ENCODE results near the gene GOLIM4.

GOLIM4 gene

DNA sequence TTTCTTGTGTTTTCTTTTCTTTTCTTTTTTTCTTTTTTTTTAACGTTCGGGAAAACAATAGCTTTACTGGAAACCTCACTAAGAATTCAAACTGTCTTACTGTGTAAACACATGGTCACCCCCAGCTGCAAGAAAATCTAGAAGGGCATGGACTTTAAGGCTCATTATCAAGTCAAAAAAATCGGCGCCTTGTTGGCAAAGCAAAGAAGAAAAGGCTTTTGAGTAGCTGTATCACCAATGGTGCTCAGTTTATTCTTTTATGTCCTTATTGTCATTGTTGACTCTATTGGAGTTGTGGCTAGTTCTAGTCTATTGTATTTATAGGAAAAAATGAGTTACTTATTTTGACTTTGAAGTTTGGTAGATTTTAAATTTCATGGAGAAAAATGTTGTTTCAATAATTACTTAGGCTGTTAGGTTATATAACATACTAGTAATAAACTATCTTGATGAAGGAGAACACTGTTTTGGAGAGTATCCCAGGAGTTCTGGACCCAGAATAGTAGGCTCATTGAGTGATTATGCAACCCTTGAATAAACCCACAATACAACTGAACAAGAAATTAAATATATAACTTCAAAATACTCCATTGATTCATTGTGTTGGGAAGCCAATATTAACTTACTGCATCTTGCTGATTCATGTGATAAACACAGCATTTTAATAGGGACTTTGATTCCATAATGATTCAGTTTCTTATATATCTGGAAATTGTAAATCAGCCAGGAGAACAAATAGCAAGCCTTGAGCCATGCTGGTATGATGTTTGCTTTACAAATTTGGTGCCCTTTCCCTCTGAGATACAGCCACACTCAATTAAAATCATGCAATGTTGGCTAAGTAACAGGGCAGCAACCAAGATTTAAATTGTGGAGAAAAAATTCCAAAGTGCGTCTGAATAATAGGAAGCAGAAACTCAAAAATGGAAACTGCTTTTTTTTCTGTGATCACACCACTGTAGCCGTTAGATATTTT lies 27.8 kb upstream of the GOLIM4 start:
- Histone ChIP-seq H3K27me3 (replicated peaks; ENCODE audit: control insufficient read depth, insufficient read depth, low read length, poor library complexity, severe bottlenecking) (no peaks in the 10 kb centered on the region), H3K36me3 (ENCODE audit: control insufficient read depth, insufficient read depth, low read length) (no peaks in the 10 kb centered on the region), H3K4me1 (ENCODE audit: control insufficient read depth, insufficient read depth, low read length, poor library complexity, severe bottlenecking) (no peaks in the 10 kb centered on the region), H3K27ac (ENCODE audit: insufficient read depth, low read length, poor library complexity, severe bottlenecking) (no peak overlapping the region), H3K9me3 (ENCODE audit: control insufficient read depth, low read length) (no peaks in the 10 kb centered on the region), H3K4me3 (ENCODE audit: insufficient read depth, low read depth, low read length, poor library complexity, severe bottlenecking) (no peak overlapping the region)
- DNase-seq: no peak

DNA sequence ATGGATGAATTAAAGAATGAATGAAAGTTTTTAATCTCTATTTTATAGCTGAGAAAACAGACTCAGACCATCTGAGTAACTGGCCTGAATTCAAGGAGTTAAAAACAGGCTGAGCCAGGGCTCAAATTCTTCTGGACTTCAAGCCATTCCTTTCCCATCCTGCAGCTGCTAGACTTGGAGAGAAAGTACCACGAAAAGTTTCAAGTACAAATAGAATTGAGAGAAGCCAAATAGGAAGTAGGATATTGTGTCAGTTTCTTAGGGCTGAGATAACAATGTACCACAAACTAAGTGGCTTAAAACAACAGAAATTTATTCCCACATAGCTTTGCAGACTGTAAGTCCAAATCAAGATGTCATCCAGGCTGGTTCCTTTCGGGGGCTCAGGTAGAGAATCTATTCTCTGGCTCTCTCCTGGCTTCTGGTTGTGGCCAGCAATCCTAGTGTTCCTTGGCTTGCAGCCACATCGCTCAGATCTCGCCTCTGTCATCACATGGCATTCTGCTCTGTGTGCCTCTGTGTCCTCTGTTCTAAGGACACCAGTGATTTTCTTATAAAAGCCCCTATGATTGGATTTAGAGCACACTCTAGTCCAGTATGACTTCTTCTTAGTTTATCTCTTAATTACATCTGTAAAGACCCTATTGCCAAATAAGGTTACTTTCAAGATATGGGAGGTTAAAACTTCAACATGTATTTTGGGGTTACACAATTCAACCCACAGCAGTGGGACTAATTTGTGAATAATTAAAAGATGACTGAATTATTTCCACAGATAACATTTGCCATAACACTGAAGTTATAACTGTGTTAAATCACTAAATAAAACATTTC lies 25.7 kb upstream of the GOLIM4 start:
- H3K27me3 ChIP-seq (replicated peaks; ENCODE audit: control insufficient read depth, insufficient read depth, low read length, poor library complexity, severe bottlenecking): no peaks in the 10 kb centered on the region
- no peaks in the 10 kb centered on the region for H3K9me3 ChIP-seq (ENCODE audit: control insufficient read depth, low read length)
- no peak overlapping the region for H3K4me3 ChIP-seq (ENCODE audit: insufficient read depth, low read depth, low read length, poor library complexity, severe bottlenecking)
- H3K36me3 ChIP-seq (ENCODE audit: control insufficient read depth, insufficient read depth, low read length): no peaks in the 10 kb centered on the region
- no peak for DNase-seq
- no peak overlapping the region for H3K27ac ChIP-seq (ENCODE audit: insufficient read depth, low read length, poor library complexity, severe bottlenecking)
- no peaks in the 10 kb centered on the region for H3K4me1 ChIP-seq (ENCODE audit: control insufficient read depth, insufficient read depth, low read length, poor library complexity, severe bottlenecking)

DNA sequence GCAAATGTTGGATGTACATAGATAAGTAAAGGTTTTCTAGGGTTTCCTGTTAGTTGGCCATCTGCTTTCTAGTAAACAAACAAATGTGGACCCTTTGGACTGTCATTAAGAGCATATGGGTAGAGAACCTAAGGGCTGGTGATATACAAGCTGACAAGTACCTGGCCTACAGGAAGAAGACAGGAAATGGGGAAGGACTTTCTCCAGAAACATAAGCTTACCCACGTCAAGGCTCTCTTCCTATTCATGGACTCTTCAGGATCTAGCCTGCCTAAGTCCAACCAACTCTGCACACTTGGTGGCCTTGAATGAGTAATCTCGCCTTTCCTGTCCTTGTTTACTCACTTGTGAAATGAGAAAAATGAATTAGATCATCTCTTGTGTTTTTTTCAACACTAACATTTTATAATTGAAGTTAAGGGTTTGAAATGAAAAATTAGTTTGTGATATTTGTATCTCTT lies 22.2 kb upstream of the GOLIM4 start:
- H3K9me3 ChIP-seq (ENCODE audit: control insufficient read depth, low read length): no peaks in the 10 kb centered on the region
- no peaks in the 10 kb centered on the region for H3K4me1 ChIP-seq (ENCODE audit: control insufficient read depth, insufficient read depth, low read length, poor library complexity, severe bottlenecking)
- H3K4me3 ChIP-seq (ENCODE audit: insufficient read depth, low read depth, low read length, poor library complexity, severe bottlenecking): no peak overlapping the region
- no peak overlapping the region for H3K27ac ChIP-seq (ENCODE audit: insufficient read depth, low read length, poor library complexity, severe bottlenecking)
- H3K36me3 ChIP-seq (ENCODE audit: control insufficient read depth, insufficient read depth, low read length): no peaks in the 10 kb centered on the region
- no peak for DNase-seq
- no peaks in the 10 kb centered on the region for H3K27me3 ChIP-seq (replicated peaks; ENCODE audit: control insufficient read depth, insufficient read depth, low read length, poor library complexity, severe bottlenecking)

DNA sequence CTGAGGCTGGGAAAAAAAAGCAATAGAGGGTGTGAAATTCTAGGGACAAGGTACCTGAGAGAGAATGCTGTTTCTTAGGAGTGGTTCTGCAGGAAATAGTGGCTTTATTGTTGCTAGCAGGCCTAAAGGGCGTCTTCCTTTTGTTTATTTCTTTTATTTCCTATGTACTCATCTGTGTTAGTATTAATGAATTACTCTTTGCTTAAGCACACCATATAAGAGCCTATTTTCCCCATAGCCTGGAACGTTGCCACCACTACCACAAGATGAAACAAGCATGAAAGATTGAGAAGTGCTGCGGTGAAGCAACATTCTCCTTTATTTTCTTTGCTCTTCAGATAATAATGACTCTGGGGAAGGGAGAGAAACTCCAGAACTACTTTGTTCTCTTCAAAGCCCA lies 21.3 kb upstream of the GOLIM4 start:
- Histone ChIP-seq H3K9me3 (ENCODE audit: control insufficient read depth, low read length) (no peaks in the 10 kb centered on the region), H3K4me1 (ENCODE audit: control insufficient read depth, insufficient read depth, low read length, poor library complexity, severe bottlenecking) (no peaks in the 10 kb centered on the region), H3K36me3 (ENCODE audit: control insufficient read depth, insufficient read depth, low read length) (no peaks in the 10 kb centered on the region), H3K4me3 (ENCODE audit: insufficient read depth, low read depth, low read length, poor library complexity, severe bottlenecking) (no peak overlapping the region), H3K27ac (ENCODE audit: insufficient read depth, low read length, poor library complexity, severe bottlenecking) (no peak overlapping the region), H3K27me3 (replicated peaks; ENCODE audit: control insufficient read depth, insufficient read depth, low read length, poor library complexity, severe bottlenecking) (no peaks in the 10 kb centered on the region)
- no peak for DNase-seq

GRCh38 chr3:168116279-168116678 lies 20.6 kb upstream of the GOLIM4 start:
- Histone ChIP-seq H3K4me3 (ENCODE audit: insufficient read depth, low read depth, low read length, poor library complexity, severe bottlenecking) (no peak overlapping the region), H3K27me3 (replicated peaks; ENCODE audit: control insufficient read depth, insufficient read depth, low read length, poor library complexity, severe bottlenecking) (no peaks in the 10 kb centered on the region), H3K9me3 (ENCODE audit: control insufficient read depth, low read length) (no peaks in the 10 kb centered on the region), H3K4me1 (ENCODE audit: control insufficient read depth, insufficient read depth, low read length, poor library complexity, severe bottlenecking) (no peaks in the 10 kb centered on the region), H3K27ac (ENCODE audit: insufficient read depth, low read length, poor library complexity, severe bottlenecking) (no peak overlapping the region), H3K36me3 (ENCODE audit: control insufficient read depth, insufficient read depth, low read length) (no peaks in the 10 kb centered on the region)
- no peak for DNase-seq

- Histone ChIP-seq H3K27me3 (replicated peaks; ENCODE audit: control insufficient read depth, insufficient read depth, low read length, poor library complexity, severe bottlenecking) (no peaks in the 10 kb centered on the region), H3K4me1 (ENCODE audit: control insufficient read depth, insufficient read depth, low read length, poor library complexity, severe bottlenecking) (no peaks in the 10 kb centered on the region), H3K36me3 (ENCODE audit: control insufficient read depth, insufficient read depth, low read length) (no peaks in the 10 kb centered on the region), H3K4me3 (ENCODE audit: insufficient read depth, low read depth, low read length, poor library complexity, severe bottlenecking) (no peak overlapping the region), H3K9me3 (ENCODE audit: control insufficient read depth, low read length) (no peaks in the 10 kb centered on the region), H3K27ac (ENCODE audit: insufficient read depth, low read length, poor library complexity, severe bottlenecking) (no peak overlapping the region)
- DNase-seq: no peak
Observed at GRCh38 chr3:168113848-168114247, 18.1 kb upstream of the GOLIM4 start.

DNA sequence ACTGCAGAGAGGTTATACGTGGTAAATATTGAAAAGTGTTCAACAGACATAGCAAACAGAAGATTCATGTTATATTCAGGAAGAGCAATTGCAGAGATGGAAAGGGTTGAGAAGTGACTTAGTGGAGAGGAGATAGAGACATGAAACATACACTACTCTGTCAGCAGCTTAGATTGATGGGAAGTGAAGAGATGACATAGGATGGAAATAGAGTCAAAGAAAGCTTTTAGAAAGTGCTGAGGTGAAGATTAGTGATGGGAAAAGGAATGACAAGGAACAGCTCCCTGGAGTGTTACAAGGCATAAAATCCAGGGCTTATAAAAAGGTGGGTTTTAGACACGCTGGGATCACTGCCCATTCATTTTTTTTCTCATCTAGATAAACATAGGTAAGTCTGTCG lies 17.2 kb upstream of the GOLIM4 start:
- no peaks in the 10 kb centered on the region for H3K4me1 ChIP-seq (ENCODE audit: control insufficient read depth, insufficient read depth, low read length, poor library complexity, severe bottlenecking)
- H3K4me3 ChIP-seq (ENCODE audit: insufficient read depth, low read depth, low read length, poor library complexity, severe bottlenecking): no peak overlapping the region
- no peaks in the 10 kb centered on the region for H3K36me3 ChIP-seq (ENCODE audit: control insufficient read depth, insufficient read depth, low read length)
- no peaks in the 10 kb centered on the region for H3K9me3 ChIP-seq (ENCODE audit: control insufficient read depth, low read length)
- no peaks in the 10 kb centered on the region for H3K27me3 ChIP-seq (replicated peaks; ENCODE audit: control insufficient read depth, insufficient read depth, low read length, poor library complexity, severe bottlenecking)
- DNase-seq: no peak
- no peak overlapping the region for H3K27ac ChIP-seq (ENCODE audit: insufficient read depth, low read length, poor library complexity, severe bottlenecking)

- Histone ChIP-seq H3K36me3 (ENCODE audit: control insufficient read depth, insufficient read depth, low read length) (no peaks in the 10 kb centered on the region), H3K4me1 (ENCODE audit: control insufficient read depth, insufficient read depth, low read length, poor library complexity, severe bottlenecking) (no peaks in the 10 kb centered on the region), H3K27me3 (replicated peaks; ENCODE audit: control insufficient read depth, insufficient read depth, low read length, poor library complexity, severe bottlenecking) (no peaks in the 10 kb centered on the region), H3K4me3 (ENCODE audit: insufficient read depth, low read depth, low read length, poor library complexity, severe bottlenecking) (no peak overlapping the region), H3K27ac (ENCODE audit: insufficient read depth, low read length, poor library complexity, severe bottlenecking) (no peak overlapping the region), H3K9me3 (ENCODE audit: control insufficient read depth, low read length) (no peaks in the 10 kb centered on the region)
- no peak for DNase-seq
Observed at GRCh38 chr3:168104361-168104760, 8.6 kb upstream of the GOLIM4 start.

- no peaks in the 10 kb centered on the region for H3K36me3 ChIP-seq (ENCODE audit: control insufficient read depth, insufficient read depth, low read length)
- no peaks in the 10 kb centered on the region for H3K9me3 ChIP-seq (ENCODE audit: control insufficient read depth, low read length)
- no peaks in the 10 kb centered on the region for H3K4me1 ChIP-seq (ENCODE audit: control insufficient read depth, insufficient read depth, low read length, poor library complexity, severe bottlenecking)
- H3K4me3 ChIP-seq (ENCODE audit: insufficient read depth, low read depth, low read length, poor library complexity, severe bottlenecking): no peak overlapping the region
- H3K27ac ChIP-seq (ENCODE audit: insufficient read depth, low read length, poor library complexity, severe bottlenecking): no peak overlapping the region
- H3K27me3 ChIP-seq (replicated peaks; ENCODE audit: control insufficient read depth, insufficient read depth, low read length, poor library complexity, severe bottlenecking): no peaks in the 10 kb centered on the region
- DNase-seq: no peak
Observed at GRCh38 chr3:168102735-168103410, 7.1 kb upstream of the GOLIM4 start.
